ENCODE results near the gene FMN1. TPM values are rescaled to one million over a fixed set of nuclear protein-coding genes. Genes with fewer than 3 reads are reported as not detected.

The FMN1 gene
- total and polyA plus RNA-seq, 10 of the 15 experiments (the other 5 are each of a cell fraction or from before 2014, with no cell fraction given): 0.05 to 0.16 (median 0.08) TPM; not detected in 4

DNA sequence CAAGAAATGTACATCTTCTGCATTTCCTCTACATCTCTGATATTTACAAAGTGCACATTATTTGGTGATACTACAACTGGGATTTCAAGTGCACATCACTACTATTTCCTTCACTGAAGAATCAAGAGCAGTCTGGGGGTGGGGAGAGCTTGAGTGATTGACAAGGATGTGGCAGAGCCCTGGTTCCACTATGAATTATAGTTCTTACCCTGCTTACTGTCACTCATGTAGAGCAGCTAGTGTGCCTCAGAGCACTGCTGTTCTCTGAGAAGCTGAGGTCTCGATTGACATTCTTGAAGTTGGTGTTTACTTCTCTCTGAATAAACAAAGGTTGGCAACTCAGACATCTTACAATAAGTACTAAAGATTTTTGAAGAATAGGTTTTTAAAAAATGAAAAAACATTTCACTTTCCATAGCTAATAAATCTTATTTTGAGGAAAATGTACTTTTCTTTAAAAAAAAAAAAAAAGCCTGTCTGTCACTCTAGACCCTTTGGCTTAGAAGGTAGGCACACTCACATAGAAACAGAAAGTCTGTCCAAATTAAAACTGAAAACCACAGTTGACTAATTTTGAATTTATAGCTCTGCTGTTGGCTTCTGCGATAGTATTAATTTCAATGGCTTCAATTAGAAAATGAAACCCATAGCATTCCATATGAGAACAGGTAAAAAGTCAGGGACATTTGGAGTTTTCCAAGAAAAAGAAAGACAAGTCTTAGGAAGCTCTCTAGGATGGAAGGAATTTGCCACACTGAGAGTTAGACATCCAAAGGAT is 471.2 kb downstream of the FMN1 start (continued):
- no peak for TF ChIP-seq CHD1 (IDR thresholded peaks at IDR 0.05; ENCODE audit: low read depth, low read length)
- TF ChIP-seq MYC (IDR thresholded peaks at IDR 0.05; ENCODE audit: insufficient read depth, insufficient read length, insufficient replicate concordance, low read length, severe bottlenecking): no peak
- no peak for TF ChIP-seq BCL3 (IDR thresholded peaks at IDR 0.05; ENCODE audit: borderline replicate concordance, insufficient read depth, low read depth, low read length, poor library complexity, severe bottlenecking)
- TF ChIP-seq SPI1 (IDR thresholded peaks at IDR 0.05; ENCODE audit: borderline replicate concordance, insufficient read depth, low read depth, low read length): no peak
- no peak for TF ChIP-seq BACH1 (IDR thresholded peaks at IDR 0.05; ENCODE audit: borderline replicate concordance)
- TF ChIP-seq TAF1 (IDR thresholded peaks at IDR 0.05; ENCODE audit: borderline replicate concordance, low read depth, low read length): no peak
- TF ChIP-seq SIX5 (IDR thresholded peaks at IDR 0.05; ENCODE audit: low read depth, low read length, severe bottlenecking): no peak
- TF ChIP-seq BCL11A (IDR thresholded peaks at IDR 0.05; ENCODE audit: low read depth, low read length): peak; percentile 71
- no peak for TF ChIP-seq HCFC1 (IDR thresholded peaks at IDR 0.05; ENCODE audit: low read length)
- no peak for TF ChIP-seq NR2C2 (IDR thresholded peaks at IDR 0.05; ENCODE audit: borderline replicate concordance, control insufficient read depth, insufficient read length, low read depth)
- TF ChIP-seq FOS (IDR thresholded peaks at IDR 0.05; ENCODE audit: borderline replicate concordance, extremely low read depth, insufficient read length): no peak
- no peak for TF ChIP-seq MXI1 (IDR thresholded peaks at IDR 0.05; ENCODE audit: low read depth, low read length)
- no peak for TF ChIP-seq TCF7 (IDR thresholded peaks at IDR 0.05; ENCODE audit: borderline replicate concordance)
- TF ChIP-seq MEF2A (IDR thresholded peaks at IDR 0.05; ENCODE audit: insufficient read depth, low read depth, low read length): peak; percentile 69
- TF ChIP-seq CREB1 (IDR thresholded peaks at IDR 0.05; ENCODE audit: low read depth): no peak
- no peak for TF ChIP-seq FOXK2 (IDR thresholded peaks at IDR 0.05)
- no peak for TF ChIP-seq RB1 (IDR thresholded peaks at IDR 0.05; ENCODE audit: borderline replicate concordance)
- TF ChIP-seq BRCA1 (IDR thresholded peaks at IDR 0.05; ENCODE audit: low read depth, low read length): no peak
- TF ChIP-seq ZNF687 (IDR thresholded peaks at IDR 0.05): no peak
- TF ChIP-seq RUNX3 (IDR thresholded peaks at IDR 0.05; ENCODE audit: low read length): peak; percentile 85
- no peak for TF ChIP-seq MYB (IDR thresholded peaks at IDR 0.05; ENCODE audit: borderline replicate concordance, low read depth, low read length)
- TF ChIP-seq HDGF (IDR thresholded peaks at IDR 0.05): no peak
- TF ChIP-seq FOXM1 (IDR thresholded peaks at IDR 0.05; ENCODE audit: low read depth, low read length): peak; percentile 25; the same call in 1 of the 2 replicates
- TF ChIP-seq JUND (IDR thresholded peaks at IDR 0.05; ENCODE audit: low read depth, low read length): 0 out of 2 replicates have a peak, but pooled peaks have one; percentile 6
- TF ChIP-seq SUZ12 (IDR thresholded peaks at IDR 0.05; ENCODE audit: unreplicated experiment): no peak
- no peak for TF ChIP-seq ZNF24 (IDR thresholded peaks at IDR 0.05)
- no peak for TF ChIP-seq ATF7 (IDR thresholded peaks at IDR 0.05; ENCODE audit: low read depth)
- no peak for TF ChIP-seq POLR2AphosphoS5 (IDR thresholded peaks at IDR 0.05; ENCODE audit: low read length)

Data from GM12878 (cell line).